IPS DF 6.9 (cell line): ENCODE measurements around the gene MTHFR.

Experiments
- DNase-seq: peaks from one replicate; pipeline ENCODE4 v3.0.0-alpha.2; 2013; ENCODE audit warnings: low read depth, low spot score
- H3K27ac ChIP-seq: one replicate; pipeline ENCODE4 v1.5.1; 2013; ENCODE audit warnings: low read length, control low read depth
- H3K27me3 ChIP-seq: 2 replicates; pipeline ENCODE4 v1.6.1; 2013; ENCODE audit warnings: mild to moderate bottlenecking, low read length; ENCODE audit not compliant: control insufficient read depth, insufficient read depth
- H3K36me3 ChIP-seq: 2 replicates; pipeline ENCODE4 v1.6.1; 2013; ENCODE audit warnings: low read length; ENCODE audit not compliant: control insufficient read depth, insufficient read depth
- H3K4me1 ChIP-seq: 2 replicates; pipeline ENCODE4 v1.6.1; 2013; ENCODE audit warnings: low read length; ENCODE audit not compliant: control insufficient read depth, insufficient read depth
- H3K4me3 ChIP-seq: 2 replicates; pipeline ENCODE4 v1.5.1; 2013; ENCODE audit warnings: mild to moderate bottlenecking, low read length
- H3K9me3 ChIP-seq: 2 replicates; pipeline ENCODE4 v1.6.1; 2013; ENCODE audit warnings: low read length, inconsistent platforms; ENCODE audit not compliant: control insufficient read depth, insufficient read depth
- WGBS: extraction: QIAGEN DNeasy Blood & Tissue Kit; methylation state at CpG from one replicate; pipeline ENCODE4 v1.1.7; 2013; ENCODE audit warnings: mixed read lengths, missing lambda C conversion rate; ENCODE audit not compliant: insufficient read length, insufficient coverage; 5-methylcytosine and 5-hydroxymethylcytosine counted together

Gene MTHFR

GRCh38 chr1:11767922-11768704 lies 37.7 kb downstream of the MTHFR start:
- DNase-seq: no peak
- Histone ChIP-seq H3K36me3 (no peaks in the 10 kb centered on the region), H3K27me3 (no peaks in the 10 kb centered on the region), H3K4me1 (no peaks in the 10 kb centered on the region), H3K27ac (no peak overlapping the region), H3K4me3 (no peak overlapping the region), H3K9me3 (no peaks in the 10 kb centered on the region)
- no CpG with 5 or more reads among the region's 16 CpGs for WGBS

GRCh38 chr1:11766429-11766776 lies 39.4 kb downstream of the MTHFR start:
- Histone ChIP-seq H3K36me3 (no peaks in the 10 kb centered on the region), H3K9me3 (no peaks in the 10 kb centered on the region), H3K4me1 (no peaks in the 10 kb centered on the region), H3K27me3 (peaks cover 4% of the 10 kb centered on the region), H3K27ac (no peak overlapping the region), H3K4me3 (no peak overlapping the region)
- no peak for DNase-seq
- WGBS: no CpG with 5 or more reads among the region's 14 CpGs

GRCh38 chr1:11765661-11766428 lies 39.9 kb downstream of the MTHFR start:
- Histone ChIP-seq H3K9me3 (no peaks in the 10 kb centered on the region), H3K27ac (no peak overlapping the region), H3K4me1 (no peaks in the 10 kb centered on the region), H3K4me3 (no peak overlapping the region), H3K36me3 (no peaks in the 10 kb centered on the region), H3K27me3 (peaks cover 8% of the 10 kb centered on the region)
- no CpG with 5 or more reads among the region's 19 CpGs for WGBS
- DNase-seq: no peak

- no peaks in the 10 kb centered on the region for H3K36me3 ChIP-seq
- no peak overlapping the region for H3K4me3 ChIP-seq
- peaks cover 8% of the 10 kb centered on the region for H3K27me3 ChIP-seq
- no peak for DNase-seq
- H3K27ac ChIP-seq: no peak overlapping the region
- H3K4me1 ChIP-seq: no peaks in the 10 kb centered on the region
- no peaks in the 10 kb centered on the region for H3K9me3 ChIP-seq
- no CpG with 5 or more reads among the region's 7 CpGs for WGBS
Measured at GRCh38 chr1:11764519-11764918, 41.2 kb downstream of the MTHFR start.

- Histone ChIP-seq H3K4me1 (no peaks in the 10 kb centered on the region), H3K4me3 (no peak overlapping the region), H3K27ac (no peak overlapping the region), H3K9me3 (no peaks in the 10 kb centered on the region), H3K27me3 (peaks cover 8% of the 10 kb centered on the region), H3K36me3 (no peaks in the 10 kb centered on the region)
- no CpG with 5 or more reads among the region's 3 CpGs for WGBS
- DNase-seq: no peak
Measured at GRCh38 chr1:11764115-11764514, 41.6 kb downstream of the MTHFR start.

GRCh38 chr1:11761988-11762406 lies 43.8 kb downstream of the MTHFR start, which contains the start of gene C1orf167:
C1orf167 (plus strand) TSS chr1:11762193; CDS start chr1:11764401, 2,208 bp downstream.
- H3K36me3 ChIP-seq: no peaks in the 10 kb centered on the region
- H3K4me1 ChIP-seq: no peaks in the 10 kb centered on the region
- no peaks in the 10 kb centered on the region for H3K9me3 ChIP-seq
- WGBS: no CpG with 5 or more reads among the region's 29 CpGs
- H3K27me3 ChIP-seq: peaks cover 8% of the 10 kb centered on the region
- no peak within 1 kb of the TSS for H3K4me3 ChIP-seq
- no peak within 1 kb of the TSS for H3K27ac ChIP-seq
- no peak for DNase-seq

- Histone ChIP-seq H3K27ac (no peak overlapping the region), H3K27me3 (peaks cover 8% of the 10 kb centered on the region), H3K4me3 (no peak overlapping the region), H3K4me1 (no peaks in the 10 kb centered on the region), H3K36me3 (no peaks in the 10 kb centered on the region), H3K9me3 (no peaks in the 10 kb centered on the region)
- no peak for DNase-seq
- no CpG with 5 or more reads among the region's 6 CpGs for WGBS
Measured at GRCh38 chr1:11761285-11761684, 44.5 kb downstream of the MTHFR start.

- H3K4me1 ChIP-seq: no peaks in the 10 kb centered on the region
- H3K4me3 ChIP-seq: no peak overlapping the region
- peaks cover 8% of the 10 kb centered on the region for H3K27me3 ChIP-seq
- H3K9me3 ChIP-seq: no peaks in the 10 kb centered on the region
- no CpG with 5 or more reads among the region's 4 CpGs for WGBS
- no peak for DNase-seq
- no peaks in the 10 kb centered on the region for H3K36me3 ChIP-seq
- no peak overlapping the region for H3K27ac ChIP-seq
Measured at GRCh38 chr1:11759791-11760190, 46.0 kb downstream of the MTHFR start.

- DNase-seq: no peak
- Histone ChIP-seq H3K27me3 (peaks cover 8% of the 10 kb centered on the region), H3K27ac (no peak overlapping the region), H3K36me3 (no peaks in the 10 kb centered on the region), H3K4me1 (0 out of 2 replicates have a peak, but pooled peaks cover 1% of the 10 kb centered on the region), H3K4me3 (no peak overlapping the region), H3K9me3 (no peaks in the 10 kb centered on the region)
- WGBS: no CpG with 5 or more reads among the region's 1 CpG
Measured at GRCh38 chr1:11757047-11757446, 48.7 kb downstream of the MTHFR start.

GRCh38 chr1:11753555-11754208 lies 52.1 kb downstream of the MTHFR start:
- peaks cover 10% of the 10 kb centered on the region; the same call in 1 of the 2 replicates for H3K36me3 ChIP-seq
- 0 out of 2 replicates have a peak, but pooled peaks cover 1% of the 10 kb centered on the region for H3K4me1 ChIP-seq
- H3K27me3 ChIP-seq: no peaks in the 10 kb centered on the region
- no peak overlapping the region for H3K4me3 ChIP-seq
- DNase-seq: no peak
- WGBS: no CpG with 5 or more reads among the region's 7 CpGs
- H3K27ac ChIP-seq: no peak overlapping the region
- no peaks in the 10 kb centered on the region for H3K9me3 ChIP-seq
